A673 (cell line): ENCODE results near the gene SEZ6L2.

ENCODE experiments used
- CTCF ChIP-seq: fragments of 300-800, 200-600 bp; sonication (generic); conservative IDR thresholded peaks from 2 replicates; pipeline ENCODE4 v1.5.1; 2017; ENCODE audit warnings: low read depth, mild to moderate bottlenecking, antibody characterized with exemption, low read length, moderate library complexity, mixed read lengths
- EZH2 ChIP-seq: fragments of 200-600 bp; sonication (generic); IDR thresholded peaks from 2 replicates; pipeline ENCODE4 v1.6.1; 2017; ENCODE audit warnings: borderline replicate concordance, low read depth, mild to moderate bottlenecking, mixed read lengths, antibody characterized with exemption, low read length; ENCODE audit not compliant: poor library complexity, severe bottlenecking

DNA sequence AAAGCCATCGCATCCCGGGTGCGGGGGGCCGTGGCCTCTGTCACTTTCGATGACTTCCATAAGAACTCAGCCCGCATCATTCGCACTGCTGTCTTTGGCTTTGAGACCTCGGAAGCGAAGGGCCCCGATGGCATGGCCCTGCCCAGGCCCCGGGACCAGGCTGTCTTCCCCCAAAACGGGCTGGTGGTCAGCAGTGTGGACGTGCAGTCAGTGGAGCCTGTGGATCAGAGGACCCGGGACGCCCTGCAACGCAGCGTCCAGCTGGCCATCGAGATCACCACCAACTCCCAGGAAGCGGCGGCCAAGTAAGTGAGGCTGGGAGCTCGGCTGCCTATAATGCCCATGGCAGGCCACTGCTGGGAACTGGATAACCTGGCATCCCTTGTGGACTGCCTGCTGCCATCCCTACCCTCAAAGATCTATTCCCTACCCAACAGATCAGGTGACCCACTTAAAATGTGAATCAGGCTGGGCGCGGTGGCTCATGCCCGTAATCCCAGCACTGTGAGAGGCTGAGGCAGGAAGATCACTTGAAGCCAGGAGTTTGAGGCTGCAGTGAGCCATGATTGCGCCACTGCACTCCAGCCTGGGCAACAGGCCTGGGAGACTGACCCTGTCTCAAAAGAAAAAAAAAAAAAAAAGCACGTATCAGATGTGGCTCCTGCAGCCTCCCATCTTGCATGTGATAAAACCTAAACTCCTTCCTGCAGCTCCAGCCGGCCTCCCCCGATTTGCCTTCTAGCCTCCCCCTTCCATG, 54.6 kb downstream of the SEZ6L2 start:
- no peak for TF ChIP-seq EZH2
- no peak for TF ChIP-seq CTCF
